Activated B cell treated with CpG ODN at 0.5 μM for 24 hours (primary cell): Measurements from ENCODE around the gene PEX11G. TPM values are rescaled to one million over a fixed set of nuclear protein-coding genes. Genes with fewer than 3 reads are reported as not detected.

Experiments used
- ATAC-seq: fragments of 200-7000 bp; cut with Tn5 transposase; one replicate; pipeline ENCODE4 v1.10.0; 2021; ENCODE audit warnings: low read depth, mild to moderate bottlenecking, moderate library complexity
- CTCF ChIA-PET: fragments of 350-600 bp; sonication (Branson Sonifier 250); formaldehyde crosslinking; loops from one replicate; lab custom pipeline; 2021; ENCODE audit warnings: antibody characterized with exemption; lab: Charles Lee
- POLR2A ChIA-PET: fragments of 350-600 bp; sonication (Branson Sonifier 250); formaldehyde crosslinking; loops from one replicate; lab custom pipeline; 2021; ENCODE audit warnings: antibody characterized with exemption; lab: Charles Lee
- DNase-seq: peaks from one replicate; pipeline ENCODE4 v3.0.0; 2022
- H3K27ac Mint-ChIP-seq: one replicate; pipeline ENCODE4 v1.8.0; 2020; ENCODE audit warnings: mixed read lengths
- H3K27me3 Mint-ChIP-seq: one replicate; pipeline ENCODE4 v1.8.0; 2021; ENCODE audit warnings: mixed read lengths
- H3K36me3 Mint-ChIP-seq: one replicate; pipeline ENCODE4 v1.8.0; 2021; ENCODE audit warnings: low read depth, mixed read lengths
- H3K4me1 Mint-ChIP-seq: one replicate; pipeline ENCODE4 v1.8.0; 2021; ENCODE audit warnings: mixed read lengths
- H3K4me3 Mint-ChIP-seq: one replicate; pipeline ENCODE4 v1.8.0; 2020; ENCODE audit warnings: mild to moderate bottlenecking, mixed read lengths
- H3K9me3 Mint-ChIP-seq: one replicate; pipeline ENCODE4 v1.8.0; 2020; ENCODE audit warnings: mixed read lengths
- CTCF ChIP-seq: fragments of 200-600 bp; IDR thresholded peaks from one replicate; pipeline ENCODE4 v1.8.0; 2022; ENCODE audit warnings: antibody characterized with exemption, mild to moderate bottlenecking
- intact Hi-C: fragments of 100-400 bp; cut with micrococcal nuclease; formaldehyde crosslinking; loops from one replicate; pipeline ENCODE4 v1.15.1; 2024
- total RNA-seq: library from RNA; stranded (reverse); gene quantifications from 2 replicates; pipeline ENCODE4 v1.2.3, GENCODE V29; 2022

PEX11G gene
- total RNA-seq, 1 donor from 2014 or later: 1.0 TPM

GRCh38 chr19:7505682-7506384 lies 17.0 kb upstream of the PEX11G start:
- no peak for DNase-seq
- Mint-ChIP-seq H3K4me3 (no peak overlapping the region), H3K27ac (no peak overlapping the region), H3K36me3 (no peaks in the 10 kb centered on the region), H3K4me1 (peaks cover 17% of the 10 kb centered on the region), H3K9me3 (no peaks in the 10 kb centered on the region), H3K27me3 (peaks cover 36% of the 10 kb centered on the region)
- intact Hi-C loops: loop anchor here (2.0 kb wide), 1 partner anchor 17 kb away; the partner anchor contains the start of gene PEX11G
- TF ChIP-seq CTCF: no peak
- ChIA-PET CTCF (no interaction called here), POLR2A (interaction anchor here (0.6 to 0.8 kb wide), 2 partner anchors 12 to 17 kb away, joined by 3 to 5 read pairs; partner anchors contain the start of gene MCOLN1)
- ATAC-seq: peak; percentile 55

- no peaks in the 10 kb centered on the region for H3K9me3 Mint-ChIP-seq
These were observed 16.4 kb upstream of the PEX11G start for GRCh38 chr19:7505288-7505681.

GRCh38 chr19:7504684-7505083 lies 15.8 kb upstream of the PEX11G start:
- intact Hi-C loops: no loop called here
- Mint-ChIP-seq H3K9me3 (no peaks in the 10 kb centered on the region), H3K27me3 (peaks cover 40% of the 10 kb centered on the region), H3K4me1 (peaks cover 17% of the 10 kb centered on the region), H3K4me3 (no peak overlapping the region), H3K27ac (no peak overlapping the region), H3K36me3 (no peaks in the 10 kb centered on the region)
- CTCF ChIA-PET: no interaction called here
- no peak for TF ChIP-seq CTCF
- POLR2A ChIA-PET: interaction anchor here (0.6 kb wide), 1 partner anchor 79 kb away, joined by 7 read pairs; no protein-coding TSS in a partner anchor
- DNase-seq (no peak), ATAC-seq (no peak)

More at GRCh38 chr19:7505288-7505681, 16.4 kb upstream of the PEX11G start:
- ATAC-seq (no peak), DNase-seq (no peak)
- H3K27ac Mint-ChIP-seq: no peak overlapping the region
- no peaks in the 10 kb centered on the region for H3K36me3 Mint-ChIP-seq
- intact Hi-C loops: no loop called here
- no peak for TF ChIP-seq CTCF
- H3K27me3 Mint-ChIP-seq: peaks cover 37% of the 10 kb centered on the region
- ChIA-PET POLR2A (interaction anchor here (0.6 kb wide), 1 partner anchor 78 kb away, joined by 7 read pairs; no protein-coding TSS in a partner anchor), CTCF (no interaction called here)
- H3K4me1 Mint-ChIP-seq: peaks cover 17% of the 10 kb centered on the region
- no peak overlapping the region for H3K4me3 Mint-ChIP-seq

DNA sequence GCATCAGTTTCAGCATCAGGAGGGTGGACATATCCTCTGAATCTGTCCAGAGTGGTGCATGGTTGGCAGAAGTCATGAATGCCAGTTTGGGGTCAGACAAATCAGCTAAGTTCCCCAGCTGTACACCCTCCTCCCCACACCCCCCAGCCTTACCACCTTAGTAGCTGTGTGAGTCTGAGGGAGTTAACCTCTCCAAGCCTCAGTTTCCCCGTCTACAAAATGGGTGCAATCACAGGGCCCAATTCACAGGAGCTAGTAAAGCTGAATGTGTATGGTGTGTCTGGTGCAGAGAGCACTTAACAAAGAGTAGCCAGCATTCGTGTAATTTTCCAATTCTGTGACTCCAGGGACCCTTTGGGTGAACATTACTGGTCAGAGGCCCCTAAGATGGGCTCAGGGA lies 13.7 kb upstream of the PEX11G start:
- CTCF ChIA-PET: no interaction called here
- DNase-seq (no peak), ATAC-seq (no peak)
- H3K4me3 Mint-ChIP-seq: no peak overlapping the region
- no peaks in the 10 kb centered on the region for H3K9me3 Mint-ChIP-seq
- no peaks in the 10 kb centered on the region for H3K36me3 Mint-ChIP-seq
- peaks cover 18% of the 10 kb centered on the region for H3K4me1 Mint-ChIP-seq
- H3K27me3 Mint-ChIP-seq: peaks cover 41% of the 10 kb centered on the region
- no peak overlapping the region for H3K27ac Mint-ChIP-seq
- no peak for TF ChIP-seq CTCF
- intact Hi-C loops: no loop called here
- POLR2A ChIA-PET: no interaction called here

- no peak for TF ChIP-seq CTCF
- H3K4me3 Mint-ChIP-seq: peak overlapping the region; percentile 28
- ChIA-PET POLR2A (no interaction called here), CTCF (no interaction called here)
- intact Hi-C loops: no loop called here
- ATAC-seq (no peak), DNase-seq (no peak)
- H3K36me3 Mint-ChIP-seq: no peaks in the 10 kb centered on the region
- H3K27ac Mint-ChIP-seq: no peak overlapping the region
- H3K9me3 Mint-ChIP-seq: no peaks in the 10 kb centered on the region
- H3K4me1 Mint-ChIP-seq: peaks cover 14% of the 10 kb centered on the region
- H3K27me3 Mint-ChIP-seq: peaks cover 41% of the 10 kb centered on the region
These were observed 12.1 kb upstream of the PEX11G start for GRCh38 chr19:7500811-7501450.
